ENCODE results near the gene ADAM12. TPM values are rescaled to one million over a fixed set of nuclear protein-coding genes. Genes with fewer than 3 reads are reported as not detected.

ADAM12 gene
- total and polyA plus RNA-seq, 2 of the 13 experiments (the other 11 are each of a cell fraction or from before 2014, with no cell fraction given), result not detected

GRCh38 chr10:126181626-126182025 is 206.7 kb downstream of the ADAM12 start:
- Histone ChIP-seq H3K9ac (ENCODE audit: insufficient read depth, low read depth, low read length) (no peak overlapping the region), H3K4me1 (ENCODE audit: insufficient read depth, low read length) (no peaks in the 10 kb centered on the region), H4K20me1 (ENCODE audit: insufficient read depth, low read length) (no peaks in the 10 kb centered on the region), H3K4me3 (replicated peaks in 1 of 3; ENCODE audit: insufficient read depth in 1 of 3, low read depth in 2 of 3, low read length in 3 of 3) (no peak overlapping the region), H3K79me2 (ENCODE audit: insufficient read depth, low read length) (no peaks in the 10 kb centered on the region), H3K9me3 (ENCODE audit: low read length) (no peaks in the 10 kb centered on the region), H2AFZ (ENCODE audit: low read length) (no peak overlapping the region), H3K27ac (ENCODE audit: extremely low read length, insufficient read depth, low read length) (no peak overlapping the region), H3K4me2 (ENCODE audit: low read depth, low read length) (no peak overlapping the region), H3K27me3 (ENCODE audit: control insufficient read depth in 1 of 2, insufficient read depth in 2 of 2, low read length in 2 of 2) (peaks cover 2 to 25% of the 10 kb centered on the region in 2 experiments; a peak in 4 of 5 replicates), H3K36me3 (replicated peaks in 1 of 2; ENCODE audit: control insufficient read depth in 1 of 2, insufficient read depth in 2 of 2, low read length in 2 of 2) (no peaks in the 10 kb centered on the region)
- FAIRE-seq (no peak), DNase-seq (ENCODE audit: low spot score) (no peak), ATAC-seq (no peak)
- intact Hi-C loops (cut with micrococcal nuclease; ENCODE audit: unreplicated experiment), result no loop called here
- ChIA-PET POLR2A (no interaction called here), CTCF (ENCODE audit: low intra/inter-chr PET ratio, low total read pairs) (no interaction called here)
- in situ Hi-C loops (cut with HindIII; ENCODE audit: extremely low pct_ligation_motif_present, low pct_unique_long_range_greater_than_20kb), result no loop called here
- TF ChIP-seq ZNF484 (CRISPR knock-in tag; IDR thresholded peaks at IDR 0.05; ENCODE audit: borderline replicate concordance, low read depth) (no peak), ZNF30 (CRISPR knock-in tag; IDR thresholded peaks at IDR 0.05) (no peak), ZFYVE20 (CRISPR knock-in tag; IDR thresholded peaks at IDR 0.05; ENCODE audit: borderline replicate concordance, low read depth) (no peak), AHR (CRISPR knock-in tag; IDR thresholded peaks at IDR 0.05) (no peak), REXO4 (CRISPR knock-in tag; IDR thresholded peaks at IDR 0.05; ENCODE audit: borderline replicate concordance) (no peak), DMAP1 (CRISPR knock-in tag; IDR thresholded peaks at IDR 0.05) (no peak), ZNF605 (CRISPR knock-in tag; IDR thresholded peaks at IDR 0.05) (no peak), ZNF720 (CRISPR knock-in tag; IDR thresholded peaks at IDR 0.05) (no peak), NFYC (CRISPR knock-in tag; IDR thresholded peaks at IDR 0.05) (no peak), ZNF253 (CRISPR knock-in tag; IDR thresholded peaks at IDR 0.05; ENCODE audit: borderline replicate concordance) (no peak), PRDM10 (CRISPR knock-in tag; IDR thresholded peaks at IDR 0.05; ENCODE audit: low read depth) (no peak)
- WGBS (ENCODE audit: low lambda C conversion rate), result 6% methylated on average over 3 of the region's 6 CpGs
- no TSS peak for BruUV-seq (replicated peaks)
